GM21723 (cell line): ENCODE data around the gene SRSF4.
"Not testable (repeated sequence)": the region's sequence is repeated elsewhere in the genome, so short reads cannot be mapped to it uniquely, and the experiment has no call there.

Source experiments
- ATAC-seq: cut with Tn5 transposase; IDR thresholded peaks from one replicate; pipeline ENCODE4 v1.9.1; 2021; ENCODE audit warnings: mild to moderate bottlenecking, moderate library complexity; ENCODE audit not compliant: unreplicated experiment

The SRSF4 gene

GRCh38 chr1:29126198-29126597 lies 55.5 kb downstream of the SRSF4 start:
- no peak for ATAC-seq

- ATAC-seq = no peak
Measured at GRCh38 chr1:29125788-29126187, 55.9 kb downstream of the SRSF4 start.

- ATAC-seq = no peak
Measured at GRCh38 chr1:29125237-29125641, 56.5 kb downstream of the SRSF4 start.

GRCh38 chr1:29124366-29125236 lies 57.1 kb downstream of the SRSF4 start:
- no peak for ATAC-seq

- no peak for ATAC-seq
Measured at GRCh38 chr1:29123887-29124365, 57.8 kb downstream of the SRSF4 start, which contains the start of gene TMEM200B. TMEM200B (minus strand) TSS chr1:29123903; CDS start chr1:29121828, 2,075 bp downstream.

DNA sequence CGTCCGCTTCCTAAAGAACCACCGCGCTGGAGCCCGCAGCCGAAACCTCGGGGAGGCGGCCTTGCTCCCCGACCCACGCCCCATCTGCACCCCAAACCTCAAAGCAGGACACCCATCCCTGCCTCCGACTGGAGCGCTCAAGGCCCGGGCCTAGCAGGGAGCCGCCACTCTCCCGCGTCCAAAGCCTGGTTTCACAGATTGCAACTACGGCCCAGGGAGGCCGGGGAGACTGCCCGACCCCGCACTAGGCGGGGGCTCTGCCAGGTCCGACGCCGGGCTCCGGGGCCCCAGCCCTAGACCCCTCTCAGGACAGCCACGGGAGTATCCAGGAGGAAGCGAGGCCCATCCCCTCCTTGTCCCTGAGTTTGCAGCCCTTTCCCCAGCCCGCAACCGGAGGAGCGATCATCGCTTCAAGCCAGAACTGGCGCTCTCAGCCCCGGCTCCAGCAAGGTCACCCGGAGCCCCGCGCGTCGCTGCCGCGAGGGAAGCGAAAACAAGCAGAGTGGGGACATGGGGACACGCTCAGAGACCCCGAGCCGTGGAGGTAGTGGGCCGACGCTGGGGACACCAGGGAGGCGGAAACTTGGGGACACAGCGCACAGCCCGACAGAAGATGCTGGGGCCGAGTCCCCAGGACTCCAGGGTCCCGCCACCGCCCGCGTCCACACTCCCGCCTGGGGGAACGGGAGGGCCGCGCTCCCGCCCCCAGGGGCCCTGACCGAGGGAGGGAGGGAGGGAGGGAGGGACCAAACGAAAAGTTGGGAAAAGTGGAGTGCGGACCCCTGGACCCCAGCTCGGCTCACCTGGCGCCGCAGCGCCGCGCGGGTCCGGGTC lies 58.4 kb downstream of the SRSF4 start:
- no peak for ATAC-seq

GRCh38 chr1:29122682-29123052 lies 59.0 kb downstream of the SRSF4 start:
- ATAC-seq = no peak

DNA sequence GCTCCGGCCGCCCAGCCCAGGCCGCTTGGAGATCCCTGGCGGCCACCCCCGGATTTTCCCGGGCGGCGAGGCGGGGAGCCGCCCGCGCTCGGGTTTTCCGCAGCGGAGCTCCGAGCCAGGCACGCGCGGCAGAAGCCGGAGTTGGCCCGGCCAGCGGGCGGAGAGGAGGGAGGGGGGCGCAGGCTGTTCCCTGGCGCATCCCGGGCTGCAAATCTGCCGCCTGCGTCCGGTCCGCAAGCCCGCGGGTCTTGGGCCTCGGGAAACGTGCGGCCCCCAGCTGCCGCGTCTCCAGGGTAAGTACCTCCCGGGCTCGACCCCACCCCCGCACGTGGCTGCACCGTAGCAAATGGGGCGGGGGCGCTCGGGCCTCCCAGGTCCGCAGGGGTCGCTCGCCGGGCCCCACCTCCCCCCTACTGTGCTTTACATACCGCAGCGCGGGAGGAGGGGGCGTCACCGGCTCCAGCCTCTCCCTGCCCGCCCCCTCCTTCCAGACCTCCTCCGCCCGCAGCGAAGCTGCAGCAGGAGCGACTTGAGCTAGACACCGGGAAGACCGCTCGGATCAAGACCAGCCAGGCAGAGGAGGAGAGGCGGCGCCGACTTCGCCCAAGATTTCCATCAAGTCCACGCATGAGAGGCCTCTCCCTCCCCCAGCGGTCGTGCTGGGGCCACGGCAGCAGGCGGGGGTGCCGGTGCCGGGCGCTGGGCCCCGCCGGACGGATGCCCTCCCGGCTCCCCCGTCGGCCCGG lies 59.6 kb downstream of the SRSF4 start:
- ATAC-seq = no peak

DNA sequence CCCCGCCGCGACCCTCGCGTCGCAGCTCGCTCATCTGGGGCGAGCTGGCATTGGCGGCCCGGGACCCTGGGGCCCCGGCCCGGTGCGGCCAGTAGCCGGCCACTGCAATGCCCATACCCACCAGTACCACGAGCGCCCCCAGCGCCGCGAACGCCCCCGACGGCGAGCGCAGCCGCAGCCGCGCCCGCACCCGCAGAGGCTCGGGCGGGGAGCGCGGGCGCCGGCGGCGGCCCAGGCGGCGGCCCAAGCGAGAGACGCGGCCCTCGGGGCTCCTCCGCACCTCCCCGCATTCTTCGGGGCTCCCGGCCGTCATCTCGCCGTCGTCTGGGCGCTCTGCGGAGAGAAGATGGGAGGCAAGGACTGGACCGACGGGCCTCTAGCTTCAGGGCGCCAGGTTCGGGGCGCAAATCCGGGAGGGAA lies 60.2 kb downstream of the SRSF4 start:
- ATAC-seq = no peak

DNA sequence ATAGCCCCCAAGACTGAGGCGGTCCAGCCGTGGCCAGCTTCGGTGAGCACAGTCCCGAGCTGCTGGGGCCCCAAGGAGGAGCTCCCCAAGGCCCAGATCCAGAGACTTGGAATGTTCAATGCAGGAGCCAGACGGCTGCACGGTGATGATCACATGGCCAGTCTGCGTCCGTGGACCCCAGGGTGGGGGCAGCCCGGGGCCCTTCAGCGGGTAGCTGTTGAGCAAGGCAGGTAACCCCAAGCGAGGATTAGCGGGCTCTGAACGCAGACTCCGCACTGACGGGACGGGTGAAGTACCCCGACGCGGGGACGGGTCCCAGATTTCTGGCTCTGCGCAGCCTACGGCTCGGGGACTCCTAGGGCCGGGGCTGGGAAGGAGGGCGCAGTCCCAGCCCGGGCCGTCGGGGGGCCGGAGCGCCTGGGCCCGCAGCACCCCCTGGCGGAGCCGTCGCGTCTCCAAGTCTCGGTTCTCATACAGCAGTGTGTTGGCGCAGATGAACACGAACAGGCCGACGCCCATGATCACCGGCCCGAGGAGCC lies 60.7 kb downstream of the SRSF4 start:
- no peak for ATAC-seq

DNA sequence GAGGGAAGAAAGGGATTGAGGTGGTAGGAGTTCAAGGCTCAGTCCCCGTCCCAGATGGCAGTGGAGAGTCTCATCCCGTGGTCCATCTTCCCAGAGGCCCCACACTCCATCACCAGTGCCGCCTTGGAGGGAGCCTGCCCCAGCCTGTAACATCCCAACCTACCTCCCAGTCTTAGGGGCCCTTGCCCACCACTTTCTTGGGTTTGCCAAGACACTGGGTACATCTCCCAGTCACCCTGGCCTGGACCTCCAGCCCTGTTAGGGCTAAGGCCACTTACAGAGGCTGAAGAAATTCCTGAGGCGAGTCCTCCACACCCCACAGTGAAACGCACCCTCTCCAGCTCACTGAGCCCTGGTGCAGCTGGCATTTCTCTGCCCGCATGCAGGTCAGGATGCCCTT lies 61.3 kb downstream of the SRSF4 start:
- ATAC-seq = no peak

DNA sequence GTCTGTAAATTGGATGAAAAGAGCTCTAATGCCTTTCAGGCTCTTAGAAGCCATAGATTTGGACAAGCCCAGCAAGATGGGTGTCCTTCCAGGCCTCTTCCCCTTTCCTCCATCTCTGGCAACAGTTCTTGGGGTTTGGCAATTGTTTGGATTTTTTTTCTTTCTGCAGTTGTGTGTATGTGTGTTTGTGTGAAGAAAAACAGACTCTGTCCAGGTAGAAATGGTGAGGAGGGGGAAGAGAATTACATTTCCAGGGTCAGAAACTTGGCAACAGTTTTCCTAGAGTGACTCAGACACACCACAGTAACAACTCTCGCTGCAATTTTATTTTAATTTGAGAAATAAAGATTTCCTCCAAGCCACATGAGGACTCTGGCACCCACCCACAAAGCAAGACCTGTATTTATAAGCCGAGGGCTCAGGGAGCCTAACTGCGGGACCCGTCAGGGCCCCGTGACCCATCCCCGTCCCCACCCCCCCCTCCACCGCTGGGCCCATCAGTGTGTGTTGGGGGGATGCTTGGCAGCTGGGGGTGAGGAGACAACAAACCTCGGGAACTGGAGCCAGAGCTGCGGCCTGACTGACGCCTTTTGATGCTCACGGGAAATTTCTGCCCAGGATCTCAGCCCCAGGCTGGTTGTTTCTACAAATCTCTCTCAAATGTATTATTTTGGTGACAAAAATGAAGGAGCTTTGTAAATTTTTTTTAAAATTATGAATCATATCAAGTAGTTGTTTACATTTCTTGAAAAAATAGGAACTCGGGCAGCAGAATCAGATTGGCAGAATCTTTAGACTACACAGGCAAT lies 62.4 kb downstream of the SRSF4 start:
- ATAC-seq = no peak

GRCh38 chr1:29117381-29117780 lies 64.3 kb downstream of the SRSF4 start:
- ATAC-seq = no peak

- no peak for ATAC-seq
Measured at GRCh38 chr1:29114654-29115053, 67.0 kb downstream of the SRSF4 start.

GRCh38 chr1:29113413-29114117 lies 68.1 kb downstream of the SRSF4 start:
- no peak for ATAC-seq

DNA sequence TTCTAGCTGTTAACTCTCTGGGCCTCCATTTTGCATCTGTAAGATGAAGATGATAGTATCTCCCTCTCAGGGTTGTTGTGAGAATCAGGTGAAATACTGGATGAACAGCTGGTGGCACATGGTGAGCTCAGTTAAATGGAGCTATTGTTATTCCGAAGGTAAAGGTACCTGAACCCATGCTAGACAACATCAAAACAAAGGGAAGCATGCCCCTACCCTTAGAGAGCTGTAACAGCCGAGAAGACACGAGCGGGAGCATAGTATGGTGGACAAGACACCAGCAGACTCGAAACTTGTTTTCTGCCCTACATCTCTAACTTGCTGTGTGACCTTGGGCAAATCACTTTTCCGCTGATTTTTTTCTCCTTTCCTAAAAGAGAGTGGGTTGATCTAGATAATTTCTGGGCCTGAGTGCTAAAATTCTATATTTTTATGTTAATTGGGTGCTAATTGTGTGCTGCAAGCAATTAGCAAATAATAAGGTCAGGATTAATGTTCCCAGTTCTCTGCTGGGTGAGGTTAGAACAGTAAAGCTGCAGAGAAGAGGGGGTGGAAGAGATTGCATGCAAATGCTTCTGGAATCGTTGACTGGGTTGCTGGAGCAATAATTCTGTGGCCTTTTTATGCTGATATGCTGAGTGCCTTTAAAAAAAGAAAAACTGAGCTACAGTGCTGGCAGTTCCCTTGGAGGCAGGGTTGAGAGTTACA lies 68.8 kb downstream of the SRSF4 start:
- no peak for ATAC-seq

DNA sequence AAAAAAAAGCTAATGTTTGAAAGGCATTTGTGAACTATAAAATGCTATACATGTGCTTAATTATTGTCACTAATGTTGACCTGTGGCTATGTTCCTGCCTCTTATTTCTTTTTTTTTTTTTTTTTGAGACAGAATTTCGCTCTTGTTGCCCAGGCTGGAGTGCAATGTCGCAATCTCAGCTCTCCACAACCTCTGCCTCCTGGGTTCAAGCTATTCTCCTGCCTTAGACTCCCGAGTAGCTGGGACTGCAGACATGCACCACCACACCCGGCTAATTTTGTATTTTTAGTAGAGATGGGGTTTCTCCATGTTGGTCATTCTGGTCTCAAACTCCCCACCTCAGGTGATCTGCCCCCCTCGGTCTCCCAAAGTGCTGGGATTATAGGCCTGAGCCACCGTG lies 73.7 kb downstream of the SRSF4 start:
- not testable (repeated sequence) for ATAC-seq

- no peak for ATAC-seq
Measured at GRCh38 chr1:29105822-29106221, 75.9 kb downstream of the SRSF4 start.

GRCh38 chr1:29100487-29100886 lies 81.2 kb downstream of the SRSF4 start:
- no peak for ATAC-seq
